GM18907 (cell line): Measurements from ENCODE around the gene DSCAML1.

Experiments used
- ATAC-seq: cut with Tn5 transposase; IDR thresholded peaks from one replicate; pipeline ENCODE4 v1.9.1; 2021; ENCODE audit warnings: mild to moderate bottlenecking, moderate library complexity; ENCODE audit not compliant: unreplicated experiment

Gene DSCAML1

DNA sequence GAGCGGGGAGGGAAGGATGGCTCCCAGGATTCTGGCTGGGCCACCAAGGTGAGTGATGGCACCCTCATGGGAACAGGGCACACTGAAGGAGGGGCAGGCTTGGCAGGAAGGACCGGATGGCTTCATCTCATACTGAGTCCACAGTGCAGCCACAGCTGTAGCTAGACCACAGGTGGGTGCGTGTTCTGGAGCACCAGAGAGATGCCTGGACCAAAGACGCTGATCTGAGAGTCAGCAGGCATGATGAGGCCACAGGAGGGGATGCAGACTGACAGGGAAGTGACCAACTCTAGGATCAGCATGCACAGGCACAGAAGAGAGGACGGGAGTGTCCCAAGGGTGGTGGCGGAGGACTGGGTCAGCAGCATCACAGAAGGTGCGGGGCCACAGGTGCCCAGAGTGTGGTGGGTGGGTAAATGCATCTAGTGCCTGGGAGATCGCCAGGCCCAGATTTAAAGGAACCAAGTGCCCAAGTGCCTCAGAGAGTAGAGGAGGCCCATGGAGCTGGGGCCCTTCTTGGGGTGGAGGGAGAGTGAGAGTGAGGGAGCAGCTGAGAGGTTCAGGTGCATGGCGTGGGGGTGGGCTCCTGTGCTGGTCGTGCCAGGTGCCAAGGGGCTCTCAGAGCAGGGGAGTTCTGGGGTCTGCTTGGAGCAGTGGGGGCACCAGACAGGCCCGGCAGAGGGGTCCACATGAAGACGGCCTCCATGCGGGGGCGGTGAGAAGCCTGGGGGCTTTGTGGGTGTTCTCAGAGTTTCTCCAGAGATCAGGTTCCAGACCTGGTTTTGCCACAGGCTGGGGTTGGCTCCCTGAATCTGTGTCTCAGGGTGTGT lies 355.7 kb downstream of the DSCAML1 start:
- no peak for ATAC-seq

DNA sequence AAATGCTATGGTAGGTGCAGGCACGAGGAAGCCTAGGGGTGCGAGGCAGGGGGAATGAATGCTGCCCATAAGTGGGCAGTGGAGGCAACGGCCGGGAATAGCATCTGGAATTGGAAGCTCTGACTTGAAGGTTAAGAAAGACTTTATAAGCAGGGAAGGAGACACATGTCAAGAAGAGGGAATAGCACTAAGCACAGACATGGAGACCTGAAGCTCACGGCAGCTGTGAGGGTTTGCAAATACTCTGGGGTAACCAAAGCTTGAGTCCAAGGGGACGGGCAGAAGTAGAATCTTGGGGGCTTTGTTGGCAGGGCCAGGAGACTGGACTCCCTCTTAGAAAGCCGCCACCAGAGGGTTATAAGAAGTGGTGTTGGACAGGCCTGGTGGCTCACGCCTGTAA lies 356.8 kb downstream of the DSCAML1 start:
- no peak for ATAC-seq

DNA sequence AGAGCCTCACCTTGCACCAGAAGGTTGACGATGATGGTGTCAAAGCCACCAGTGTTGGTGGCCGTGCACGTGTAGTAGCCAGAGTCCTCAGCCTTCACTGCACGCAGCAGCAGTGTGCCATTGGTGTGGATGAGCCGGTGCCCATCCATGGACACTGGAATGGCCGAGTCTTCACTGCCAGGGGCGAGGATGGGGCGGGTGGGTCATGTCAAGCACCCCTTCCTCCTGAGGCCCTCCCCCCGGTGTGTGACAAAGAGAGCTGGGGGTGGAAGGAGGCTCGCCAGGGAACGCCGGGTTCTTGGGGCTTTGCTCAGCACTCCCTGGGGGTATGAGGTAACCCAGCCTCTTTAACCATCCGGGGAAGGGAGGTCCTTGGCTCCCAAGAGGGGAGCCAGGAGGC lies 357.8 kb downstream of the DSCAML1 start:
- ATAC-seq = no peak

DNA sequence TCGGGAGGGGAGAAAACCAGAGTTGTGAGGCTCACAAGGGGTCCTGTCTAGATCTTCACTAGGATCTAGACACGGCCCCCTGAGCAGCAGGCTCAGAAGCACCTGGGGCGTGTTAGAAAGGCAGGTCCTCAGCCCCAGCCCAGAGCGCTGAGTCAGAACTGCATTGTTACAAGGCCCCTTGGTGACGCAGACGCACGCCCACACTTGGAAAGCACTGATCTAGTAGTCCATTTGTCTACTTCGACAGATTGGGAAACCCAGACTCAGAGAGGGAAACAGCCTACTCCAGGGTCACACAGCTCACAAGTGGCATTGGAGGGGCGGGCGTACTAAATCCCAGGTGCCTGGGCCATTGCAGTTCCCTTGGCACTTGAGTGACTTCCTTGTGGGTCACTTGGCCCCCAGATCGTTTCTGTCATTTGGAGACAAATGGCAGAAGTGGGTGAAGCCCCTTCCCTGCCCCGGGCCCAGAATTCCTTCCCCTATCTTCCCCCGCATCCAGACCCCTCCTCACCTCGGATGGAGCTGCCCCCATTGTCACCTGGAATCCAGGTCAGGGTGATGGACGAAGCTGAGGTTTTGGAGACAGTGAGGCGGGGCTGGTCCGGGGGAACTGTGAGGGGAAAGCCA lies 358.5 kb downstream of the DSCAML1 start:
- no peak for ATAC-seq

DNA sequence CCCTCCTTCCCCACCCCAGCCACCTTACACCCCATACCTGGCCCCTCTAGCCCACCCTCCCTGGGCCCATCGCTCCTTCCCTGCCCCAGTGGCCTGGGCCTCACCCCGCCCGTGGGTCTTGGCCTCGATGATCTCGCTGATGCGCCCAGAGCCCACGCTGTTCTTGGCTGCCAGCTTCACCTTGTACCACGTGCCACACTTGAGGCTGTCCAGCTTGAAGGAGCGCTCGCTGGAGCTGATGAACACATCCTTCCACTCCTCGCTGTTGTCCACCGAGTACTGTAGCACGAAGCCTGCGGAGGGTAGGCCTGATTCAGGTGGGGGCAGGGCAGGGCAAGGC lies 359.3 kb downstream of the DSCAML1 start:
- ATAC-seq = no peak

DNA sequence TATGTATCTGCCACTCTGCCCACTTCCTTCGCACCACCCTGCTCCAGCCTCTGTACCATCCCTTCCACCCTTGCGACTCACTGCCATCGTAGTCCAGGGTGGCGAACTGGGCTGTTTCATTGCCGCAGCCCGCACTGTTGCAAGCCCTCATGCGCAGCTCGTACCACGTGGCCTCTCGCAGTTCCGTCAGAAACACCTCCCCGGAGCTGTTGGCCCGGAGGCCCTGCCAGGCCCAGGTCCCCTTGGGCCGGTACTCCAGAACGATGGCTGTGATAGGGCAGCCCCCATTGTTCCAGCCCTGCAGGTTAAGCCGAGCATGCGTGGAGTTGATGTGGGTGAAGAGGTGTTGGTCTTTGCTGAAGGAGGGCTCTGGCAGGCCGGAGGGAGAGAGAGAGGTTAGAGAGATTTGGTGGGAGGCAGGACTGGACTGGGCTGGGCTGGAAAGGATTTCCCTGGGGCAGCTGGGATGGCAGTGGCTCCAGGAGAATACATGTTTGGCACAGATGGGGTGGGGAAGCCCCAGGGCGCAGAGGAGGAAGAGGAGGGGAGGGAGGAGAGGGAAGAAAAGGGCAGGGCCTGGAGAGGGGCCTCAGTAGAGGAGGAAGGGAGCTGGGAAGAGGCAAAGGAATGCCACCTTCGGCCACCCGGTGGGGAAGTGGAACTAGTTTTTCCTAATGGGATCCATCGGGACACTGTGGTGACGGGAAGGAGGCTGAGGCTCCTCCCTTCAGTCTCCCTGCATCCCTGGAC lies 359.8 kb downstream of the DSCAML1 start:
- ATAC-seq = no peak

DNA sequence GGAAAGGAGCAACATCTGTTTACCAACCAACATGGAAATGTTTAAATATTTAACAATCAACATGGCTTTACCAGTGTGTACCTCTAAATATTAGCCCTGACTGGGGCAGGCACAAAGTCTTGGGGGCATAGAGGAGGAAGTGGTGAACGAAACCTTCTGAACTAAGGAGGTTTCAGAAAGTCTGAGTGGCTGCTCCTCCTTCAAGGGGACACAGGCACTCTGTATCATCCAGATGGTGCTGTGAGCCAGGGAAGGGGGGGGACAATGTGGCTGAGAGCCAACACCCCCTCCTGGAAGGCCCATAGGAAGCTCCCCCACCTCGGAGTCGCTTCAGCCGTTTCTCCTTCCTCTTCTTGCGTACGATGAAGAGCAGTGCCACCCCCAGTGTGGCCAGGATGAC lies 361.7 kb downstream of the DSCAML1 start:
- peak; percentile 73 for ATAC-seq

DNA sequence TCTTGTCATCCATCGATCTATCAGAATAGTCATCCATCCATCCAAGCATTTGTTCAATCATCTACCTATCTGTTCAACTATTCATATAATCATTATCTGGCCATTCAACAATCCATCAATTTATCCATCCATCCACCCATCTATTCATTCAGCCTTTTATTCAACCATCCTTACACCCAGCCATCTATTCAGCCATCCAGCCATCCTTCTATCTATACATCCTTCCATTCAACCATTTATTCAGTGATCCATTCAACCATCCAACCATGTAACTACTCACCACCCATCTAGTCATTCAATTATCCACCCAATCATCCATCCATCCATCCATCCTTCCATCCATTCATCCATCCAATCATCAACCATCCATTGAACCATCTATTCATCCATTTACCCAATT lies 362.5 kb downstream of the DSCAML1 start:
- no peak for ATAC-seq

DNA sequence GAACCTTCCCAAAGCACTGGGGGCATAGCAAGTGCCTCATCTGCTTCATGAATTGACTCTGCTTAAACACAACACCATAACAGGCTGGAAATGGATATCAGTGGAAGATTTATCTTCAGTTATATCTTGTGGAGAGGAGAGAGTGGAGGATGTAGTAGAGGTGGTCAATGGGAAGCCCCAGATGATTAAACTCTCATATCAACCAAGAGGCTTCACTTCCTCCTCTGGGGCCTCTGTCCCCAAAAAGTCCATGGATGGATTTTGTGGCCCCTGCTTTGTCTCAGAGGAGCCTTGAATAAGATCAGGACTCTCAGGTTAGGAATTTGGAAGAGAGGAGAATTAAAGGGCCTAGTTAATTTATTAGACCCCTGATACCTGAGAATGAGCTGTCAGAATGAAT lies 363.3 kb downstream of the DSCAML1 start:
- no peak for ATAC-seq

DNA sequence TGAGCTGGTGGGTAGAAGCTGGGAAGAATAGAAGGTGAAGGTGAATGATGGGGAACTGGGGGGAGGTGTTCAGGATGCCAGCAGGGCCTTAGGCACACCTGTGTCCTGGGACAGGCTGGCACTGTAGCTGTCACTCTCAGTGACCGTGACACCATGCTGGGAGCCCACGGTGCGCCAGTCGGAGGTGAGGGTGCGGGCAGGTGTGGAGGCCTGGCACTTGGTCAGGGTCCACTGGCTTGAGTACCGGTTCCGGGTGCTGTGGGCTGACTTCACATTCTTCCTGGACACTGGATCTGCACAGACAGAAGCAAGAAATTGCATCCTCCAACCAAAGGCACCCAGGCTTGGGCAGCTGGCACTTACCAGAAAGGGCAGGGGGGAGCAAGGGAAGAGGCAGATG lies 365.6 kb downstream of the DSCAML1 start:
- no peak for ATAC-seq

DNA sequence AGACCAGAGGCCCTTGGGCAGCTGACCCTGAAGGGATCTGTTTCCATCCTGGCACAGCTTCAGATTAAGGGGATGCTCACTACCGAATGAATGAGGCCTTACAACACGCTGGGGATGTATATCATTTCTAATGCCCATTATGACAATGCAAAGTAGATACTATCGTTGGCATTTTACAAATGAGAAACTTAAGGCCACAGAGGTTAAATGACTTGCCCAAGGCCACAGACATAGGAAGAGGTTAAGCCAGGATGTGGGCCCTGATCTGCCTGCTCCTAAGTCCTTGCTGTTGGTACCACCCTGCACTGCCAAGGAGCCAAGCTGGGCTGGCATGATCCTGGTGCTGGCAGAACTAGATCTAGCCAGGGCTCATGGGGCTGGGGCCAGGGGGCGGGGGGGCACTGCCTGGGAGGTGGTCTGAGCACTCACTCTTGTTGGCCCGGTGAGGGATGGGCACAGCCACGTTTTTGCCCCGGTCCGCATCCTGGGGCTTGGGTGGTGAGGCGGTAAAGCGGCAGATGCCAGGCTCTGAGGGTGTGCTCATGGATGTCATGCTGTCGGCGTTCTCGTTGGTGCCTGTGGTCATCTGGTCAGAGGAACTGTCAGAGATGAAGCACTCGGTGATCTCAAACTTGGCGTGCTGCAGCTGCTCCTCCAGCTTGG lies 366.6 kb downstream of the DSCAML1 start:
- ATAC-seq = no peak

DNA sequence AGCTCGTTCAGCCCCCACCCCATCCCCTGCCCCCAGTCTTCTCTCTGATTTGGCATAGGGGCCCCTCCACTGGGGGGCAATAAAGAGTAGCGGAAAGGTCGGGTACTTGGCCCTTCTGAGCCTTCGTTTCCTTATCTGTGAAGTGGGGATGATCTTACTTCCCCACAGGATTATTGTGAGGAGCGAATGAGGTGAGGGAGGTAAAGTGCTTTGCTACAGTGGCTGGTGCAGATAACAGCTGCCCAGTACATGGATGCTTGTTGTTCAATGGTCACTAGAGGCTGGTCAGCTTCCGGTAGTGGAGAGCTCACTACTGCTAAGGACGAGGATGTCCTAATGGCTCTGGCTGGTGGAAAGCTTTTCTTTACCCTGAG lies 368.2 kb downstream of the DSCAML1 start:
- ATAC-seq = no peak

DNA sequence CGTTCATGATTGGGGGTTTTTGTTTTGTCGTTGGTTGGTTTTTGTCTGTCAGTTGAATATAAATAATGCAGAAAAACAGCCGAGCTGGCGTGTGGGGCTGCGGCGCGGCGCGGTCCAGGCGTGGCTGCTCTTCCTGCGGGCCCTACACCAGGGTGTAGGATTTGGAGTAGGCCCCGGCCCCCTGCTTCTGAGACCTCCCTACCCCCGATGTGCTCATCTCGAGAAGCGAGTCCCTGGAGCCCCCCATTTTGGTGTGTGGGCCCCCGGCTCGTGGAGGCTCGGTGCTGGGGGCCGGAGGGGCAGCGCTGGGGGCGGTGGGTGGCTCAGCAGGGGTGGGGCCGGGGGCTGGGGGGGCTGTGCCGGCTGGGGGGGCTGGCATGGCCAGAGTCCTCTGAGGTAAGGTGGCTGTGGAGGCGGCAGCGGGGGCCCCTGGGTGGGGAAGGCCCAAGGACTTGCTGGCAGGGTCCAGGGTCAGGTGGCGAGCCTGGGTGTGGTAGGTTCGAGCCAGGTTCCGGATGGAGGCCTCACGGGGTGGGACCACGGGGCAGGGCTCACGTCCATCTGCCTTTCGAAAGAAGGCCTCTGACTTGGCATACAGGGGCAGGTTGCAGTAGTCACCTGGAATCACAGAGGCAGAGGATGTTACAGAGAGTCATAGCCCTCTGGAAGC lies 368.7 kb downstream of the DSCAML1 start:
- ATAC-seq = no peak

DNA sequence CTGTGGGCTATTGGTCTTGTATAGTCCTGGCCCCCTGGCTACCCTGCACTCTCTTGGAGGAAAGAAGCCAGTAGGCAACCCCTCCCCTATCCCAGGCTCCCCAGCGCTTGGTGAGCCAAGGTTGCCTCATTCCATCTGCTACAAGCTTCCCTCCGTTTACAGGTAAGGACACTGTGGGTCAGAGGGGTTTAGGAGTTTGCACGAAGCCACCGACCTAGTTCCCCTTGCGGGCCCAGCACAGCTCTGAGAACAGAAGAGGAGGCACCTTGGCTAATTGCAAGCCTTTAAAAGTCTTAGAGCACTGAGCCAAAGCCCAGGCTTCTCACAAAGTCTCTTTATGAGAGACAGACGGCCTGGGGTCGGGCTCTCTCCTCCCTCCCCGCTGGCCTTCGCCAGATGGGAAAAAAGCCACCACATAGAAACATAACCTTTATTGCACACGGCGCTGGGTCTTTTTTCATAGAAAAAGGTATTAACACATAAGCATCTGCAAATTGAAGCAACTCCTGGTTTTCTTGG lies 369.6 kb downstream of the DSCAML1 start:
- ATAC-seq = no peak

DNA sequence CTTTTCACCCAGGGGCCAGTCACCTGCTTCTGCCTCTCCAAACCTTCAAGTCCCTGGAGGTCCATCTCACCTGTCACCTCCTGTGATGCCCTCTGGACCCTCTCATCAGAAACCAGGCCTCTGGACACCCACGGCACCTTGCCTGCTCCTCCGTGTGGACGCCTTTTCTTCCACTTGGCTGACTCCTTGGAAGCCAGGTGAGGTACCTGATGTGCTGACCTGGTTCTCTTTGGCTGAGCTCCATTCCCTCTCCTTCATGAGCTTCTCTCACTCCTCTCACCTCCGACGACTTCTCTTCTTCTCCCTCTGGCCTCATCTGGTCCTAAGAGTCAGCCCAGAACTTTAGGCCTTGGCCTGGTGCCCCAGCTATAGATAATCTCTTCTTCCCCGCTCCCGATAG lies 370.1 kb downstream of the DSCAML1 start:
- no peak for ATAC-seq

DNA sequence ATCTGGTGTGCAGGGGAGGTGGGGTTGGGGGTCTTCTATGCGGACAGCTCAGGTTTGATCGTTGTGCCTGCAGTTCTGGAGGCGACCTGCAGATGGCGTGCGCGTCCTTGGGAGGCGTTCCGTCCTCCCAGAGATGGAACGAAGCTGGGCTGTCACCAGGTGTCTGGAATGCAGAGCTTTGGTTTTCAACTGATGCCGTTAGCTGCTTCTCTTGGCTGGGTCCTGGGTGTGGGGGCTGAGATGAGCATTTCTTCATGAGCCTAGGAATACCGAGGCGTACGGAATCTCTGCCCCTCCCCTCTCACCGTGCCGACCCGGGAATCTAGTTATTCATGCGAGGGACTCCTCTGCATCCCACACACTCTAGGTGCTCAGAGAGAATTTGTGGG lies 370.7 kb downstream of the DSCAML1 start:
- no peak for ATAC-seq

DNA sequence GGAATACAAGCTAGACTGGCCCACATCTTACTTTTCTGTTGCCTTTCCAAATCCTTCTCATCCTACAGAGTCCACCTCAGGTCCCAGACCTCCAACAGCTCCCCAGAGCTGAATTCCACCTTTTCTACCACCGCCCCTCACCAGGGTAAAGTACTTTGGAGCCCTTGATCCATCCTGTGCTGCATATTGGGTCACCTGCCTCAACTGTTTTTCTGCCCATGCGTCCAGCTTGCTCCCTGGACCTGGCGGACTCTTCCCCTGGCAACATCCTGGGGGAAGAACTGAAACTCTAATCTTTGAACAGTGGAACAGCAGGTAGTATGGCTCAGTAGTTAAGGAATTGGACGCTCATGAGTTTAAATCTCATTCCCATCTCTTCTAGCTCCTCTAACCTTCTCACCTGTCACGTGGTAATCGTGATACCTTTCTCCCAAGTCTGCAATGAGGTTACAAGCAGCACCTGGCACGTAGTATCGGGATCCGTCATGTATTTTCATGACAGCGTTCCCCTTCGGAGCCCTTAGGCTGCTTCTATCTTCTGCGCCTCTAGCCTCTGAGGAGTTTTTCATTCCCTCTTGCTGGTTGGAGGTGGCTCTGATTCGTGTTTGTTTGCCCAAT lies 371.2 kb downstream of the DSCAML1 start:
- ATAC-seq = no peak

DNA sequence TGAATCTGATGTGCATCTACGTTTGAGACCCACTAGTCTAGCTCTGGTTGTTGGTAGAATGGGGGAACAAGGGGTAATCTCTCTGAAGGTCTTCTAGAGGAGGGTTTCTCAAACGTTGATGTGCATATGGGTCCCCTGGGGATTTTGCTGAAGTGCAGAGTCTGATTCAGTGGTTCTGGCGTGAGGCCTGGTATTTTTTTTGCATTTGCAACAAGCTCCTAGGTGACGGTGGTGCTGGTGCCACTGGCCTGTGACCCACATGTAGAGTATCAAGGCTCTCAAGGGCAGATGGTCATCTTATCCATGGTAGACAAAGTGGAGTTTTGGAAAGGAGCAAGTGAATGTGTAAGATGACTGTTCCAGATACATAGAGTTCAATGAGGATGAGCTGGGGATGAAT lies 372.2 kb downstream of the DSCAML1 start:
- no peak for ATAC-seq

DNA sequence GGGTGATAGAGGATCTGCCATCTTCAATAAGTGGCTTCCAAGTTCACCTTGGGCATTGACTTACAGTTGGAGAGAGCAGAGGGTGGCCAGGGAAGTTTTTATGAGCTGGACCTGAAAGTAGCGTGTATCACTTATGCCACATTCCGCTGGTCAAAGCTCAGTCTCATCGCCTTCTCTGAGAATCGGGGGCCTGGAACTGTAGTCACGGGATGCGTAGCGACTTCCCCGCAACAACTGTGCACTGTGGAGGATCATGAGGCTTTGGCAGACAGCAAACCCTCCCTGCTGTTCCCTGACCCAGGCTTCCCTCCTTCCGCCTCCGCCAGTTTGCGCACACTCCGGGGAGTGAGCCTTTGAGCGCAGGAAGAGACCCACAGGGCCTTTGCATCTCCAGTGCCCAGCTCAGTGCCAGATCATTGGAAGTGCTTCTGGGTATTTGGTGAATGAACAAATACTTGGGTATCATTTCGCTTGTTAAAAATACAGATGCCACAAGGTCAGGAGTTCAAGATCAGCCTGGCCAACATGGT lies 373.9 kb downstream of the DSCAML1 start:
- no peak for ATAC-seq

DNA sequence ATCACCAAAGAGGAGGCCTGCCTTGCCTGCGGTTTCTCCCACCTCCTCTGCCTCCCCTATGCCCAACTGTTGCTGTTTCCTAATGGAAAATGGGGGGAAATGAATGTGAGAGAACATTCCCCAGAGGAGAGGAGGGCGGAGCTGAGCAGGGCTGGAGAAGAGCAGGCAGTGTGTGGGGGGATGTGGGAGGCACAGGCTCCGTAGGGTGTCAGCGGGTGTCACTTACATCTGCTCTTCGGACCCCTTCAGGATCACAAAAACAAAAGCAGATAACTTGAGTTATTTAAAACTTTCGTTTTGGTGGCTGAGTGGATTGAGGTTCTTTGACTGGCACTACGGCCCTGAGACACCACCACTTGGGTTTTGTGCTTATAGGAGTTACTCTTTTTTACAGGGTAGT lies 375.5 kb downstream of the DSCAML1 start:
- no peak for ATAC-seq
